Measurements from ENCODE around the gene STXBP5.
A peak's percentile ranks its signal among the peaks of the same experiment; 100 is the strongest.
"Not testable (repeated sequence)": the region's sequence is repeated elsewhere in the genome, so short reads cannot be mapped to it uniquely, and the experiment has no call there.

The STXBP5 gene

DNA sequence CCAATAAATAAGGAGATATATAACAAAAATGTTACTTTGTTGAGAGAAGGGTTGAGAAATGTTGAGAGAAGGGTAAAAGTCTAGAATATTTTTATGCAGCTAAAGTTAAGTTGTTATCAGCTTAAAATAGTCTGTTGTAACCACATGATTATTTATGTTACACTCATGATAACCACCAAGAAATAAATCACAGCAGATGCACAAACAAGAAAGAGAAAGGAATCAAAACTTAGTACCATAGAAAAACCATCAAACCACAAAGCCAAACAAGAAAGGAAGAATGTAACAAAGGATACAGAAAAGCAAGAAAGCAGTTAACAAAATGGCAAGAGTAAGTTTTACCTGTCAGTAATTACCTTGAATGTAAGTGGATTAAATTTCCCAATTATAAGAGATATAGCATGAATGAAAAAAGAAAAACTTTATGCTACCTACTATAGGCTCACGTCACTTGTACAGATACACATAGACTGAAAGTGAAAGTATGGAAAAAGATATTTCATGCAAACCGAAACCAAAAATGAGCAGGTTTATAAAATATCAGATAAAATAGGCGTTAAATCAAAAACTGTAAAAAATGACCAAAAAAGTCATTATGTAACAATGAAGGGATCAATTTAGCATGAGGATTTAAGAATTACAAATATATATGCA, 93.6 kb downstream of the STXBP5 start:
- no peak for DNase-seq (ENCODE audit: low read depth in 3 of 3)

DNA sequence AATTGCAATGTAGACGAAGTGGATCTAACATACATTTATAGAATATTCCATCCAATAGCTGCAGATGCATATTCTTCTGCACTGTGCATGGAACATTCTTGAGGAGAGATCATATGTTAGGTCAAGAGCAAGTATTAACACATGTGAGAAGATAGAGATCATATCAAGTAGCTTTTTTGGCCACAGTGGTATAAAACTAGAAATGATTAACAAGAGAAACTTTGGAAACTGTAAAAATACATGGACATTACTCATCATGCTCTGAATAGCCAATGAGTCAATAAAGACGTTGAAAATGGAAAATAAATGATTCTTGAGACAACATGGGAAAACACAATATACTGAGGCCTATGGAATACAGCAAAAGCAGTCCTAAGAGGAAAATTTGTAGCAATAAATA, 94.2 kb downstream of the STXBP5 start:
- DNase-seq (ENCODE audit: low read depth in 3 of 3) = no peak

DNA sequence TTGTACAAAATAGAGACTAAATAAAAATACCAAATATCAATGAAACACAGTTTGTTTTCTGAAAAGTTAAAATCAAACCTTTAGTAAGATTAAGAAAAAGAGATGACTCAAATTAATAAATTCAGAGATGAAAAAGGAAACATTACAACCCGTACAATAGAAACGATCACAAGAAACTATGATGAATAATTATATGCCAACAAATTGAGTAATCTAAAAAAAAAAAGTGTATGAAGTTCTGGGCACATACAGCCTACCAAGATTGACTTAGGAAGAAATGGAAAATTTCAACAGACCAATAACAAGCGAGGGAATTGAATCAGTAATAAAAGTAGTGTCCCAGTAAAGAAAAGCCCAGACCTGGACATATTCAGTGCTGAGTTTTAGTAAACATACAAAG, 94.8 kb downstream of the STXBP5 start:
- no peak for DNase-seq (ENCODE audit: low read depth in 3 of 3)

DNA sequence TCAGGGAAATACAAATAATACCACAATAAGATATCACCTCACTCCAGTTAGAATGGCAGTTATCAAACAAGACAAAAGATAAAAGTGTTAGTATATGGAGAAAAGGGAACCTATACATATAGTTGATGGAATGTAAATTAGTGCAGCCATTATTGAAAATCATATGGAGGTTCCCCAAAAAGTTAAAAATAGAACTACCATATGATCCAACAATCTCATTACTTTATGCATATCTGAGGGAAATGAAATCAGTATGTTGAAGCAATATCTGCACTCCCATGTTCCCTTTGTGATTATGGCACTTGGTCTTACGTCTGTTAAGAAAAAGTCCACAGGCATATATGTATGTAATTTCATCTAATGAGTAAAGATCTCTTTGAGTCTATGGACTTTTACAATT, 96.9 kb downstream of the STXBP5 start:
- no peak for DNase-seq (ENCODE audit: low read depth in 3 of 3)

DNA sequence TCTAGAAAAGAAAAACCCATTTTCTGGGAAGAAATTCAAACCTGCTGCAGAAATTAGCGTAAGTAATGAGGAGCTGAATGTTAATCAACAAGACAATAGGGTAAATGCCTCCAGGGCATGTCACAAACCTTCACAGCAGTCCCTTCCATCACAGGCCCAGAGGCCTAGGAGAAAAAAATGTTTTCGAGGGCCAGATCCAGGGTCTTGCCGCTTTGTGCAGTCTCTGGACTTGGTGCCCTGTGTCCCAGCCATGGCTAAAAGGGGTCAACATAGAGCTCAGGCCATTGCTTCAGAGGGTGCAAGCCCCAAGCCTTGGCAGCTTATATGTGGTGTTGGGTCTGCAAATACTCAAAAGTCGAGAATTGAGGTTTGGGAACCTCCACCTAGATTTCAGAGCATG, 99.8 kb downstream of the STXBP5 start:
- DNase-seq (ENCODE audit: low read depth in 3 of 3) = no peak

DNA sequence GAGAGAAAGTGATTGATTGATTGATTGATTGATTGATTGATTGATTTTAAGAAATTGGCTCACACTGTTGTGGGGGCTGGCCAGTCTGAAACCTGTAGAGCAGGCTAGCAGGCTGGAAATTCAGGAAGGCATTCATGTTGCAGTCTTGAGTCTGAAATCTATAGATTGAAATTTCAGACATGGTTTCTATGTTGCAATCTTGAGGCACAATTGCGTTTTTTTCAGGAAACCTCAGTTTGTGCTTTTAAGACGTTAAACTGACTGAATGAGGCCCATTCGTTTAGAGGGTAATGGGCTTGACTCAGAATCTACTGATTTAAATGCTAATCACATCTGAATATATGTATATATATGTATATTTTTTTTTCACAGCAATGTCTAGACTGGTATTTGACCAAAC, 106.3 kb downstream of the STXBP5 start:
- DNase-seq (ENCODE audit: low read depth in 3 of 3) = no peak

DNA sequence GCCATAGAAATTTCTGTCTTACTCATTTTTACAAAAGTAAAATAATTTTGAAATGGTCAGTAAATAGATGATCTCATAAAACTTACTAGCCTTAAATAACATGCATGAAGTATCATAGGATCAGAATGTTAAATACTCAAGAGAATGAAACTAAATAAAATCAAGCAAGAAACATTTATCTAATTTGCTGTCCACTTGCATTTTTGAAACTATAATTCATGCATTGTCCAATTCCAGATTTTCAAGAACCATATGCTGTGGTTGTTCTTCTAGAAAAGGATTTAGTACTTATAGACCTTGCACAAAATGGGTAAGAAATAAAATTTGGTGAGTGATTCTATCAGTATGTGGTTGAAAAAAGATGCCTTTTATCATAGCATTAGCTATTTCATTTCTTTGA, 107.0 kb downstream of the STXBP5 start:
- no peak for DNase-seq (ENCODE audit: low read depth in 3 of 3)

DNA sequence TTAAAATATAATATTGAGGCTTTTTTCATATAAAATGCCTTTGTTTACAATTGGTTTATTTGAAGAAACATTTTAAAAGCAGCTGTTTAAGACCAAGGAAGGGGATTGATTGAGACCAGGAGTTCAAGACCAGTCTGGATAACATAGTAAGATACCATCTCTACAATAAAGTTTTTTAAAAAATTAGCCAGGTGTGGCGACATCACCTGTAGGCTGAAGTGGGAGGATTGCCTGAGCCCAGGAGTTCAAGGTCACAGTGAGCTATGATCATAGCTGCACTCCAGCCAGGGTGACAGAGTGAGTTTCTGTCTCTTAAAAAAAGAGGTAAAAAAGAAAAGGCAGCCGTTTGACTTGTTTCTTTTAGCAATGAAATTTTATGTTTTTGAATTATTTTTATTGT, 117.0 kb downstream of the STXBP5 start:
- no peak for DNase-seq (ENCODE audit: low read depth in 3 of 3)

DNA sequence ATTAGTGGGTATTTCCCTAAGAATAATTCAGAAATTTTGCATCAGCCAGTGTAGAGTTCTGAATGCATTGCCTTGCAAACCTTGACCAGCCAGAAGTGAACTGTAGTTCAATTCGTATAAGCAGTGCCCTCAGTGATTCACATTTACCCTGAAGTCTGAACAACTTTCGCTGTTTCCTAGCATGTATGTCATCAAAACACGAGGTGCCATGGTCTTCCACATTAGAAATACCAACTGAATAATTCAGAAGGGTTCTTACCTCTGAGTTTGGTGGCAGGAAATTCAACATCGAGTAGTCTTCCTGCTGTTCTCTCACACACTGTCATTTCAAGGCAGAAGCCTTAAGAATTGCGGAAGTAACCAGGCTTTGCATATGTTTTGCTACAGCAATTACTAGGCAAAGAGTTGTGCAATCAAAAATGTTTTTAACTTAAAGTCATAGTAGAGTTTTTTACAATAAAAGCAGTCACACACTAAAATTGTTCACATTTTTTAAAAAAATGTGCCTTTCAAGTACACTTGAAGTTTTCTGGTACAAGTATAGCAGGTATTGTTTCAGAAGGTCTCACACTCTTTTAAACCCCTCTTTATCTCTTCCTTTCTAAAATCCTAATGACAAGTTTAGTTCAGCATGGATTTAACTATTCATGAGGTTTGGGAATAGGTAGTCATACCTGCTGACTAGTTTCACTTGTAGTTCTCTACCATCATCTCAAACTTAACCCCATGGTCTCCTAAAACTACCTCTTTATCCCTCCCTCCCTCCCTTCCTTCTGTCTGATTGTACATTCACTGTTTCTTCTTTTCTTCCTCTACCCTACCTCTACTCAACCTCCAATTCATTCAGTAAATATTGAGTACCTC, 118.3 kb downstream of the STXBP5 start:
- DNase-seq (ENCODE audit: low read depth in 3 of 3) = peak in 1 of 3 donors; percentile 14

DNA sequence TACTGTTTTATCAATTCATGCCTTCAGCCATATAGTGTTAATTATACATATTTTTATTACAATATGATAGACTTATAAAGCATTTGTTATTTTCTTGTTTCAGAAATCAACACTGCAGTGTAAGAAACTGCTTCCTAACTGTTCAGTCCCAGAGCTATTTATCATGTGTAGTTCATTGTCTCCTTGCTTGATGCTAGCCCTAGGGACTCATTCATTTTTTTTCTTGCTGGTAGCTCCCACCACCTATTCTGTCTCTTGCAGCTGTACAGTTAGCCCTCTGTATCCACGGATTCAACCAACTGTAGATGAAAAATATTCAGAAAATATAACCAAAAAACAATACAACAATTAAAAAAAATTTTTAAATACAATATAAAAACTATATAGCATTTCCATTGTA, 121.3 kb downstream of the STXBP5 start:
- no peak for DNase-seq (ENCODE audit: low read depth in 3 of 3)

DNA sequence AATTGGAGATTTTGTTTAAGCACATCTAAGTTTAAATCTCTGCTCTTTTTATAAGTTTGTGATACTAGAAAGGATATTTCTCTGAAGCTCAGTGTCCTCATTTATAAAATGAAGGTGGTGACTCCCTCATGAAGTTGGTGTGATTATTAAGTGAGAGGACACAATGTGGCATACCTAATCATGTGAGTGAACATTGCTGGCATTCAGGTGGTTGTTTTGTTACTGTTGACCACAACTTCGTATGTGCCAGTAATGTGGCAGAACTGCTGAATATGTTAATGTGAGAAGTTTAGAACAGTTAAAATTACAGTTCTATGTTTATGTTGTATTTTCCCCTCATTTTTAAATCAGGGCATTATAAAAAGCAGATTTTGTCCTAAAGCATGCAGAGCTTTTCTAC, 127.2 kb downstream of the STXBP5 start:
- DNase-seq (ENCODE audit: low read depth in 3 of 3) = no peak

DNA sequence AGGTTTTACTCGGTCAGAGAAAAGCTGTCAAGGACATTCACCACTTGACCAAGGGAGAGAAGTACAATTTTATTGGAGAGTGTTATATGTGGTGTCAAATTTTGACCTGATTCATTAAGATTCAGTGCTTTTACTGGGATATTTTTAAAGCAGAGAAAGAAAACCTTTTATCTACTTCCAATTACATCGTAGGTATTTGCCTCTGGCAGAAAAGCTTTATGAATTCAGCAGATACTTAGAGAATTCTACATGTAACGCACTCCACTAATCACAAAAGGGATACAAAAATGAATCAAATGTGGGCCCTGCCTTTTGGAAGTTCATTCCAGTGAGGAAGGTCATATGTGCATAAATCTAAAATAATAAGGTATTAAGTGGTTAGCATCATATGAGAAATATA, 133.7 kb downstream of the STXBP5 start:
- DNase-seq (ENCODE audit: low read depth in 3 of 3) = no peak

DNA sequence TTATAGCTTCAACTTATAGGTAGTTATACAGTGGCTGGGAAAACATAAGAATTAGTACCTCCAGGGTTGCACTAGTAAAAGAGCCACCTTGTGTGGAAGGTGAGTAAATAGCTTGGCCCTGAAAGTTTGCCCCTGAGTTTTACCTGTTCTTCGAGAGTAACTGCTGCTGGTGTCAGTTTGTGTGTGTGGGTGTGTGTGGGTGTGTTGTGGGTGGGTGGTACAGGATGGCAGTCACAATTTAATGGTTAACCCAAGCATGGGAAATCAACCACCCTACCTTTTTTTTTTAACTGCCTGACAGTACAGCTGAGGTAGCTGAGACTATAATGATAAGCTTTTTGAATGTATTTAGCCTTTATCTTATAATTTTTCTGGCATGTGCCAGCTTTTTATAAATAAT, 137.3 kb downstream of the STXBP5 start:
- no peak for DNase-seq (ENCODE audit: low read depth in 3 of 3)

DNA sequence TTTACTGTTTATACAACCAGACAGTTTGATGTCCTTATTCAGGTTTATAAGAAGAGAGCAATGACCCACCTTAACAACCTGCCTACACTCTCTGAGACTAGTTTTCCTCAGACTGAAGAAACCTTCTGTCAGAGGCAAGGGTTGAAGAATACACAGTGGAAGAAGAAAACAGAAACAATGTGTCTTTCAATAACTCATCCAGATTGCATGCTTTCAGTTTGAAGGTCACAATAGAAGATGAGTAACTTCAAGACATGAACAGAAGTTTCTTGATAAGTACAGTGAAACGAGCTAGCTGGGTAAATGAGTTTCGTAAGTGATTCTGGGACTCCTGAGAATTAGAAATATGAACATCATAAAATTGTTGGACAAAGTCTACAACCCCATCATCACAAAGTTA, 141.7 kb downstream of the STXBP5 start:
- no peak for DNase-seq (ENCODE audit: low read depth in 3 of 3)

DNA sequence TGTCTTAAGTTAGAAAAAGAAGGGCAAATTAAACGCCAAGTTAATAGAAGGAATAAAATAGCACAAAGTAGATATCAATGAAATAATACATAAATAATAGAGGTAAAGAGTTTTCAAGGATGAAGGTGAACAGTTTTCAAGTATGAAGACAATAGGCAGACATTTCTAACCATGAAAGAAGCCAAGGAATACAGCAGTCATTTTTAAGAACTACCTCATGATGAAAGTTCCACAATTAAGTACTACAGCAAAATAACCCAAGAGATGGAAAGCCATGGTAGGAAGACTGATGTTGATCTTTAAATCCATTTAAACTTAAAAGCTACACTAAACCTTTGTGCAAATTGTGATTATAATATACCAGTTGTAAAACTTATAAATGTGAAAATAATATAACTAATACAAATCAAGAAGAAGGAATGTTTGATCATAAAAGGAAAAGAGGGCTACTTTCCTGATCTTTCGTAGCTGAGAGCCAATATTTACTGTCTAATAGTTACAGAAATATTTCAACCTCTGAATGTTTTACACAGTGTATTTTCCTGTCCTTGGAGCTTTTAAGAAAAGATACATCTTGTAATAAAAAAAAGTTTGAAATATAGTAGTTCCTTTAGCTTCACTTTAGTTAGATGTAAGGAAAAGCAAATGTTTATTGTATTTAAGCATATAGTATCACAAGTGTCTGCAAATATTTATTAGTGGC, 143.1 kb downstream of the STXBP5 start:
- DNase-seq (ENCODE audit: low read depth in 3 of 3) = no peak

DNA sequence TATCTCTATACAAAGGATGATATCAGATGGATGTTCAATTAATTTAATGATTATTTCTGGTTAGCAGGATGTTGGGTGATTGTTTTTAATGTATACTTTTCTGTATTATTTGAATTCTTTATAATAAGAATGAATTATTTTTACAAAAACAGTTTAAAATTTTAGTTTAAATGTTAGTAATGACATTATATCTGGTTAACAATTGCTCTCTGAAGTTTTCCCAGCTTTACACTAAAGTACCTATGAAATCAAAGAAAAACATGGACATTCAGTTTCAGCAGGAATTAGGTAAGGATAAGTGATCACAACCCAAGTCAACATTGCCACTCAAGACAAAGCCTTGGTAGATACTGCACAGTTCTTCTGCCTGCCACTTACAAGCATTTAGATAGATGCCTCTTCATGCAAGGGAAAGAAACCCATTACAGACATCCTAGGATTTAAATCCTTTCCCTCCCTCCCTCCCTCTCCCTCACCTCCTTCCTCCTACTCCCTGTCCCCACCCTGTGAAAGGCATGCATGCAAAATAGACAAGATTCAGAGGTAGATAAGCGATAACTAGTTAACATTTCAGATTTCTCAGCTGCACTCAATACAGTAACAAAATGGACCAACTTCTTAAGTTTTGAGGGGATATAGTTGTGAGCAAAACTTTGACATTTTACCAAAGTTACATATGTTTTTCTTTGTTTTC, 143.8 kb downstream of the STXBP5 start:
- DNase-seq (ENCODE audit: low read depth in 3 of 3) = no peak

DNA sequence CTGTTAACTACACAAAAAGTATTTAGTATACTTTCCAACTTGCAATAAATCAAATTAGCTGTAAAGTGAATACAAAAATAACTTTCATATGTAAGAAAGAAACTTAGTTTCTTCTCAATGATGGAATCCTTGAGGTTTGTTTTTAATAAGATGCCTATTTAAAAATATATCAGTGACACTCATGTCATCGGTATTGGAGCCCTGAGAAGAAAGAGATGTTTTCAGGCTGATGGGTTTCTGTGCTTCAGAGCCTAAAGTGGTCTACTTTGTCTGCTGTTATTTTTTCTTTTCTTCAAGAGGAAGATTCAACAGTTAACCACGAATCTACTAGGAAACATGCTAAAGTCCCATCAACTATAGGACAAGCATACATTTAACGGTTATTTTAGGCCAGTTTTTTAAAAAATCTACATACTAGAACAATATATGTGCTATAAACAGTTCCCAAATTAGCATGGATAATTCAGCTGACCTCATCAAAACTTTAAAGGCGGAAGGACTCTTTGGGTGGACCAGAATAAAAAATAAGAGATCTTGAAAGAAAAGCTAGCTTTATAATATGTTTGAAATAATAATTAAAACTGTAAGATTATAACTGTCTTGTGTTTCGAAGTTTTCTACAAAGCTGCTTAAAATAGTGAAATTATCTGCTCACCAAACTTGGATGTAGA, 157.2 kb downstream of the STXBP5 start:
- DNase-seq (ENCODE audit: low read depth in 3 of 3) = no peak

DNA sequence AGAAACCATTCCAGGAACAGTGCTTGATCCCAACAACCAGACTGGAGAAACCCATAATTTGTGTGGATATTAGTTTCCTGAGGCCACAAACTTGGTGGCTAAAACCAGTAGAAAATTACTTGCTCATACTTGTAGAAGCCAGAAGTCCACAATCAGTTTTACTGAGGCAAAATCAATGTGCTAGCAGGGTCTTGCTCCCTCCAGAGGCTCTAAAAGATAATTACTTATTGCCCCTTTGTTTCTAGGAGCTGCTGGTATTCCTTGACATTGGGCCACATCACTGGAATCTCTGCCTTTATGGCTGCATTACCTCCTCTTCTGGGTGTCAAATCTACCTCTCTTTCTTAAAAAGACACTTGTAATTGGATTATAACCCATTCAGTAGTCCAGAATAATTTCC, 162.1 kb downstream of the STXBP5 start:
- no peak for DNase-seq (ENCODE audit: low read depth in 3 of 3)

DNA sequence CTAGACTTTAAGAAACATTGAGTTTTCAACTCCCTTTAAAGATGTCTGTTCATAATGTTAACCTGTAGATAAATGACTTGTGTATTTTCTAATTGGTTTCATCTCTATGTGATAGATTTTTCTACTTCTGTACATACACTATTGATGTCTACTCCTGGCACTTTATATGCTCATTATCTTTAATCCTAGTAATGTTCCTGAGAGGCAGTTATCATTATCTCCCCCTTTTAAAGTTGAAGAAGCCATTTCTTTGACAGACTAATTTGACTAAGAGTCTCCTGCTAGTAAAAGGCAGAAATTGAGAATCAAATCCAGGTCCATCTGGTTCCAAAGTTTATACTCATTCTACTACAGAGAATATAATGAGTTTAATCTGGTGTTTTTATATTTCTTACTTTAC, 167.1 kb downstream of the STXBP5 start:
- DNase-seq (ENCODE audit: low read depth in 3 of 3) = no peak

DNA sequence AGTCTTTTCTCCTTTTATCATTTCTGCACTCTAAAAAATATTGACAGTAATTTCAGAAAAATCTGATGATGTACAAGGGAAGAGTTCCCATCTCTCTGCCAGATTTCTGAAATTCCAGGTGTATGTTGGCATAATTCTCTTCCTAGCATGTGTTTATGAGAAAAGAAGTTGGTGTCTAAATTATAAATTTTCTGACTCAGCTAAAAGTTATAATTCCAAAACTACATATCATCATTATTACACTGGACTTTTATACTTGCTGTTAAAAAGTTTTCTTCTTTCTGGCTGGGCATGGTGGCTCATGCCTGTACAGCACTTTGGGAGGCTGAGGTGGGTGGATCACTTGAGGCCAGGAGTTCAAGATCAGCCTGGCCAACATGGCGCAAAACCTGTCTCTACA, 168.6 kb downstream of the STXBP5 start:
- no peak for DNase-seq (ENCODE audit: low read depth in 3 of 3)

DNA sequence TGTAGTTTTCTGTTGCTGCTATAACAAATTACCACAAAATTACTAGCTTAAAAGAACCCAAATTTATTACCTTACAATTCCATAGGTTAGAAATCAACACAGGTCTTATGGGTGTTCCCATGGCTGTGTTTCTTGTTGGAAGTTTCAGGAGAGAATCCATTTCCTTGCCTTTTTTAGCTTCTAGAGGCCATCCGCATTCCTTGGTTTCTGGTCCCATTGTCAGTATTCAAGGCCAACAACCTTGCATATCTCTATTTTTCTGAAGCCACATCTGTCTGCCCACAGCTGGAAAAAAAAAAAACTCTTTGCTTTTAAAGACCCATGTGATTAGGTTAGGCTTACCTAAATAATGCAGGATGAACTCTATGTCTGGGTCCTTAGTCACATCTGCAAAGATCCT, 174.6 kb downstream of the STXBP5 start:
- DNase-seq (ENCODE audit: low read depth in 3 of 3) = no peak

DNA sequence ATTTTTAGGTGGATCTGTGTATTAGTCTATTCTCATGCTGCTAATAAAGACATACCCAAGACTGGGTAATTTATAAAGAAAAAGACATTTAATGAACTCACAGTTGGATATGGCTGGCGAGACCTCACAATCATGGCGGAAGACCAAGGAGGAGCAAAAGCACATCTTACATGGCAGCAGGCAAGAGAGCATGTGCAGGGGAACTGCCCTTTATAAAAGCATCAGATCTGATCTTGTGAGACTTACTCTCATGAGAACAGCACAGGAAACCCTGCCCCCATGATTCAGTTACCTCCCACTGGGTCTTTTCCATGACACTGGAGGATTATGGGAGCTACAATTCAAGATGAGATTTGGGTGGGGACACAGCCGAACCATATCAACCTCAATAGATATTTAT, 176.6 kb downstream of the STXBP5 start:
- DNase-seq (ENCODE audit: low read depth in 3 of 3) = not testable (repeated sequence)
